Psoas muscle (tissue), 8 donors: ENCODE data around the gene PLEKHG2. TPM values are rescaled to one million over a fixed set of nuclear protein-coding genes. Genes with fewer than 3 reads are reported as not detected.

ENCODE experiments used
- ATAC-seq, 4 donors: fragments of 200-7000 bp; cut with Tn5 transposase; one replicate each; pipeline ENCODE4 v1.9.1; 2020; ENCODE audit warnings: moderate library complexity in 3 of 4, mild to moderate bottlenecking in 2 of 4
- DNase-seq, 2 donors: peaks; one replicate each; pipeline ENCODE4 v3.0.0-alpha.2; 2020
- H3K27ac ChIP-seq: fragments of 200-600 bp; one replicate; pipeline ENCODE4 v1.8.0; 2022
- H3K27me3 ChIP-seq, 3 donors: fragments of 200-600 bp in 1 of 3; one replicate each; pipeline versions ENCODE4 v1.6.1 to v1.8.0; 2013 to 2022; ENCODE audit warnings: low read length in 2 of 3, mild to moderate bottlenecking in 2 of 3, moderate library complexity in 1 of 3; ENCODE audit not compliant: insufficient read depth in 3 of 3
- H3K36me3 ChIP-seq, 2 donors: fragments of 200-600 bp in 1 of 2; one replicate each; pipeline versions ENCODE4 v1.6.1 to v1.8.0; 2013 to 2022; ENCODE audit warnings: low read depth in 1 of 2, mild to moderate bottlenecking in 1 of 2, moderate library complexity in 1 of 2; ENCODE audit not compliant: insufficient read depth in 1 of 2
- H3K4me1 ChIP-seq: fragments of 200-600 bp; one replicate; pipeline ENCODE4 v1.8.0; 2022
- H3K4me3 ChIP-seq: fragments of 200-600 bp; one replicate; pipeline ENCODE4 v1.8.0; 2022; ENCODE audit warnings: mild to moderate bottlenecking
- H3K9me3 ChIP-seq: fragments of 200-600 bp; one replicate; pipeline ENCODE4 v1.8.0; 2022
- CTCF ChIP-seq: fragments of 200-600 bp; IDR thresholded peaks from one replicate; pipeline ENCODE4 v1.8.0; 2022; ENCODE audit warnings: antibody characterized with exemption
- WGBS, 3 donors: extraction: QIAGEN DNeasy Blood & Tissue Kit; methylation state at CpG; one replicate each; pipeline versions ENCODE4 v1.1.6 to v1.1.7; 2013; 5-methylcytosine and 5-hydroxymethylcytosine counted together
- intact Hi-C, 2 donors: fragments of 100-400 bp; cut with DNase I; formaldehyde crosslinking; loops; one replicate each; pipeline versions ENCODE4 v1.11.0 to v1.14.2; 2022
- polyA plus RNA-seq, 3 donors: library from polyadenylated mRNA; stranded (reverse); fragments of 200-250 nt; gene quantifications; one replicate each; pipeline ENCODE4 v1.2.3, GENCODE V29; 2013
- total RNA-seq, 4 donors: library from RNA; stranded (reverse); fragmentation: NEBNext Ultra II Directional in 2 of 4; extraction: Animal tissue kit (Norgen Biotek cat#: 25700) in 2 of 4; gene quantifications; one replicate each; pipeline versions ENCODE4 v1.2.1 to v1.2.4, GENCODE V29; 2021 to 2023
- donor health status: healthy with polysubstance abuse.
- donor health status: DM: no; HTN: no; CAD: no; lungs with moderate emphysema.
- donor health status: Bipolar disorder and iron deficiency.
- donor health status: healthy.
- donor health status: DM: yes; HTN: yes; CAD: no.
- donor health status: DM: no; HTN: no; CAD: no.
- donor health status: DM: no; HTN: no; CAD: no.
- donor health status: DM: yes; HTN: yes; CAD: no.

PLEKHG2 gene
- total and polyA plus RNA-seq, 7 donors: 2.4 to 8.0 (median 6.8) TPM

- H3K27me3 ChIP-seq: no peaks in the 10 kb centered on the region
- 68 to 82% (median 72%) methylated on average over 20 of the region's 20 CpGs for WGBS, 3 donors
- DNase-seq (no peak), ATAC-seq (no peak)
- no peaks in the 10 kb centered on the region for H3K9me3 ChIP-seq
- no peak for TF ChIP-seq CTCF
- peaks cover 9 to 92% of the 10 kb centered on the region in 2 donors for H3K36me3 ChIP-seq
- no peak overlapping the region for H3K27ac ChIP-seq
- H3K4me3 ChIP-seq: no peak overlapping the region
- intact Hi-C loops: no loop called here
- peaks cover 5% of the 10 kb centered on the region for H3K4me1 ChIP-seq
These were observed 26.6 kb upstream of the PLEKHG2 start for GRCh38 chr19:39385629-39386411.

- peaks cover 3 to 85% of the 10 kb centered on the region in 2 donors for H3K36me3 ChIP-seq
- H3K9me3 ChIP-seq: no peaks in the 10 kb centered on the region
- no peak overlapping the region for H3K27ac ChIP-seq
- no peak overlapping the region for H3K4me3 ChIP-seq
- peaks cover 7% of the 10 kb centered on the region for H3K4me1 ChIP-seq
- intact Hi-C loops: no loop called here
- TF ChIP-seq CTCF: no peak
- 82 to 86% (median 85%) methylated on average over 7 of the region's 7 CpGs for whole genome bisulfite sequencing, 3 donors
- no peaks in the 10 kb centered on the region for H3K27me3 ChIP-seq
- DNase-seq: no peak
- no peak for ATAC-seq
These were observed 25.9 kb upstream of the PLEKHG2 start for GRCh38 chr19:39386557-39386956.

- no peak overlapping the region for H3K27ac ChIP-seq
- peaks cover 0 to 70% of the 10 kb centered on the region in 2 donors for H3K36me3 ChIP-seq
- no peak overlapping the region for H3K4me3 ChIP-seq
- DNase-seq: peak in 1 of 2 donors; percentile 8
- ATAC-seq: no peak
- intact Hi-C loops: no loop called here
- no peak for TF ChIP-seq CTCF
- H3K4me1 ChIP-seq: peaks cover 18% of the 10 kb centered on the region
- 77 to 91% (median 77%) methylated on average over 5 of the region's 5 CpGs for WGBS, 3 donors
- H3K9me3 ChIP-seq: no peaks in the 10 kb centered on the region
- H3K27me3 ChIP-seq: no peaks in the 10 kb centered on the region
These were observed 23.8 kb upstream of the PLEKHG2 start for GRCh38 chr19:39388657-39389056.

GRCh38 chr19:39389631-39390414 is 22.6 kb upstream of the PLEKHG2 start:
- intact Hi-C loops: loop anchor here (2.0 to 5.0 kb wide), 2 partner anchors 45 to 48 kb away; partner anchors contain the start of genes RPS16 (in 1 of the 2) and SAMD4B (in 1 of the 2)
- peak in 1 of 2 donors; percentile 51 for DNase-seq
- Histone ChIP-seq H3K27ac (peak overlapping the region; percentile 89), H3K9me3 (no peaks in the 10 kb centered on the region), H3K4me3 (peak overlapping the region; percentile 77), H3K36me3 (peaks cover 0 to 70% of the 10 kb centered on the region in 2 donors), H3K27me3 (no peaks in the 10 kb centered on the region), H3K4me1 (peaks cover 18% of the 10 kb centered on the region)
- no peak for ATAC-seq
- WGBS, 3 donors: 67 to 75% (median 67%) methylated on average over 13 of the region's 13 CpGs
- no peak for TF ChIP-seq CTCF
